Posterior cingulate gyrus (tissue), 11 donors: ENCODE data around the gene MACC1.

Source experiments
- DNase-seq, 10 donors: peaks; one replicate each; pipeline versions ENCODE4 v3.0.0 to v3.0.0-alpha.2; 2020 to 2021; ENCODE audit warnings: mixed read lengths in 3 of 10
- intact Hi-C: fragments of 100-400 bp; cut with DNase I; formaldehyde crosslinking; loops from one replicate; pipeline ENCODE4 v1.15.1; 2023

Gene MACC1

GRCh38 chr7:20217193-20217948, at the start of gene MACC1:
Gene MACC1 (minus strand): TSS chr7:20217384. CDS start chr7:20161862, 55,522 bp downstream.
- intact Hi-C loops = no loop called here
- no peak for DNase-seq

- no peak for DNase-seq
- intact Hi-C loops = no loop called here
Observed at GRCh38 chr7:20264623-20265022, 47.4 kb upstream of the MACC1 start.

- DNase-seq = no peak
- intact Hi-C loops = no loop called here
Observed at GRCh38 chr7:20260223-20260622, 43.0 kb upstream of the MACC1 start.

DNA sequence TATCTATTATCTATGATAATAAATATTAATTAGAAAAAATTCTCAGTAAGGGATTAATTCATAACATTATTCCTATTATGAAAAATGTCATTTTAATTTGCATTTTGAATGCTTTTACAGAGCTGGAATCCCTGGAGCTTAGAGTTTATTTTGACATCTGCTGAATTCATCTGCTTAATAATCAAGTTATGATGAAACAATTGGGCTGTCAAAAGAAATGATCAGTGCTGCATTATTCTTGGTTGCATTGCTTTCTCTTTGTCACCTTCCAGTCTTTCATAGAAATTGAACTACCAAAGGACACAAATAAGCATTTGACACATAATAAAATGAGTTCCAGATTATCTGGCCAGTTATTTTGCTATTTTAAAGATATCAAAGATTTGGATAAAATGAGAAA, 40.0 kb upstream of the MACC1 start:
- intact Hi-C loops = no loop called here
- DNase-seq = no peak

- intact Hi-C loops = no loop called here
- DNase-seq = no peak
Observed at GRCh38 chr7:20249920-20250319, 32.7 kb upstream of the MACC1 start.

DNA sequence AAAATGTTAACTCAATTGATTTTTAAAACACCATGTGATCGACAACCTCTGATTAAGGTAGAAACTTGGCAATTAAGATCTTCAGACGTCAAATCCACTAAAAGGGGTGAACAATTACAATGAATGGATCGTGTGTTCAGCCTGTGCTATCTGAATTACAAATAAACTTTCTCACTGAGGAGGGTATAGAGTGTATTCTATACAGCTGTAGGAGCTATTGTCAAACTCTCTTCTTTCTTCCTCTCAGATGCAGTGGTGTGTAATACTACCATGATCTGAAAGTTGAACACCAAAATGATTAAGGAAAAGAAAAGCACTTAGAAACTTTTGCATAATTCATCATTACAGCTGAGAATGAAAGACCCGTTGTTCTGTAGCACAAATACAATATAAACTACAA, 32.2 kb upstream of the MACC1 start:
- intact Hi-C loops = no loop called here
- DNase-seq = no peak

DNA sequence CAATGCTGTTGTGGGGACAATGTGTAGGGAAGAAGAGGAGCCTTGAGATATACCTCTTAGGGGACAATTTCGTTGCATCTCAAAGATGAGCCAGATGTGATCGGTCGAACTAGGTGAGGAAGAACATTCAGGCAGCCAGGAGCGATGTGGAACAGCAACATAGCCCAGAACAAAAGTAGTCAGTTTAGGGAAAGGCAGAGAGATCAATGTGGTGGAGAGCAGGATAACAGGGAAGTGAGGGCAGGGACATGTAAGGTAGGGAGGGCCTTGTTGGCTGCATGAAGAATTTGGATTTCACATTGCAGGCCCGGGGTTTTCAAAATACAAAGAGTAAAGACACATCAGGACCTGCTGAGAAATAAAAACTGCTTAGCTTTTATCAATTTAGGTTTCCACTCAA, 29.1 kb upstream of the MACC1 start:
- no peak for DNase-seq
- intact Hi-C loops = no loop called here

- intact Hi-C loops = no loop called here
- DNase-seq = no peak
Observed at GRCh38 chr7:20244334-20245120, 27.3 kb upstream of the MACC1 start.

DNA sequence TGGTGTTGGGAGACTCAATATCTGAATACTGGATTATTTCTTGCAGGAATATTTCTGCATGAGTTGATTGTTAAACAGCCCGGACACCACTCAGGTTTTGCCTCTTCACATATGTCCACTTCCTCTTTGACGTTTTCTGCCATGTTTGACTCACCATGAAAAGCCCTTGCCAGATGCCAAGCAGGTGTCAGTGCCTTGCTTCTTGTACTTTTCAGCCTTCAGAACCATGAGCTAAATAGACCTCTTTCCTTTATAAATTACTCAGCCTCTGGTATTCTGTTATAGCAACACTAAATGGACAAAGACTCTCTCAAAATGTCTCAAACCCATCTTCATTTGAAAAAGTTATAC, 24.7 kb upstream of the MACC1 start:
- no peak for DNase-seq
- intact Hi-C loops = no loop called here

- intact Hi-C loops = no loop called here
- no peak for DNase-seq
Observed at GRCh38 chr7:20241194-20241910, 24.2 kb upstream of the MACC1 start.

DNA sequence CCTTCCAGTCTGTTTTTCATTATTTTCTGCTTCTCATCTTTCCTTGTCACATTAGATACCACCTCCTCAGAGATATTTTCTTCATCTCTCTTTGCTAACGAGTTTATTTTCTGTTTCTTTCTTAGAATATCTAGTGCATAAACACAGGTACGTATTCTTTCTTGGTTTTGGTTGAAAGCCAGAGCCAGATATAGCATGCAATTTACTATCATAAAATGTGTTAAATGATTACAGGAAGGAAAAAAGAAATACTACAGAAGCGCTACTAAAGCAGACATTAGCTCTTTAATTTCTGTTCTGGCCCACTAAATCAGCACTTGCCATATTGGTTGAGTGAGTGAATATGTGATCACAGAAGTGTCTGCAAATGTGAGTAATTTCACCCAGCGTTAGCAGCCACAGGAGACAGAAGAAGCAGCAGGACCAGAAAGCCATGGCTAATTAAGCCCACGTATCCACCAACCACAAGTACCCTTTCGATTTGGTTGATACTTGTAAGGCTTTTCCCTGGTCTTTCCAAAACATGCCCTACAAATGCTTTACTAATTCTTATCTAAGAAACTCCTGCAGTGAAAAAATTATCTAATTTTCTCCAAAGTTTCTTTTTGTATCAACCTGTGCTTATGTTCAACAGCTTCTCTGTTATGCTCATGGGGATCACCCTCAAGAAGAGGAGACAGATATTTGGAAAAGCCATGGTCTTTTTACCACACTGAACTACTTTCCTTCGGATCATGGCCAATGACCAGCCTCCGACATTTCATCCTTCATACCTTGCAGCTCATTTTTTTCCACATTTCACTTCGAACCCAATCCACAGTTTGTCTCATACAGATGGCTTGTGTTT, 23.1 kb upstream of the MACC1 start:
- intact Hi-C loops = no loop called here
- DNase-seq = no peak

- DNase-seq = no peak
- intact Hi-C loops = no loop called here
Observed at GRCh38 chr7:20238754-20239324, 21.7 kb upstream of the MACC1 start.

DNA sequence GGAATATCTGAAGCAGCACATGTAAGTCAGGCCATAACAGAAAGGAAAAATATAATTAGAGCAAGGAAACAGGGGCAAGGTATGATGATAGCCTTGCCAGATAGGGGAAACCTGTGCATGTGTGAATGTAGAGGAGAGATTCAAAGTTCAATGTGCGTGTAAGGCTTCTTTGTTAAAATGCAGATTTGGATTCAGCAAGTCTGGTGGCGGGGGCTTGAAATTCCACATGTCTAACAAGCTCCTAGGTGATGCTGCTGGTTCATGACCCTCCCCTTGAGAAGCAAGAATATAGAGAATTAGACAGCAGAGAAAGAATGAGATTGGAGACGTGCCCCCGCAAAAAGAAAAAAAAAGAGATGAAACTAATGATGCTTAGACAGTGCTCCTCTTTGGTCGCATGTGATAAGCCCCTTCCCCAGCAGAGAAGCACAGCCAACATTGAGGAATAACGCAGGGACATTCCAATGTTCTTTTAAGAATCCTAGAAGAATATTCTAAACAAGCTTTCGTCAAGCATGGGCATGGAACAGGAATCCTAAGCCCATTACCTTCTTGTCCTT, 21.1 kb upstream of the MACC1 start:
- DNase-seq = no peak
- intact Hi-C loops = no loop called here

GRCh38 chr7:20237464-20238193, 20.4 kb upstream of the MACC1 start:
- intact Hi-C loops = no loop called here
- DNase-seq = no peak

- DNase-seq = no peak
- intact Hi-C loops = no loop called here
Observed at GRCh38 chr7:20236790-20237189, 19.6 kb upstream of the MACC1 start.

DNA sequence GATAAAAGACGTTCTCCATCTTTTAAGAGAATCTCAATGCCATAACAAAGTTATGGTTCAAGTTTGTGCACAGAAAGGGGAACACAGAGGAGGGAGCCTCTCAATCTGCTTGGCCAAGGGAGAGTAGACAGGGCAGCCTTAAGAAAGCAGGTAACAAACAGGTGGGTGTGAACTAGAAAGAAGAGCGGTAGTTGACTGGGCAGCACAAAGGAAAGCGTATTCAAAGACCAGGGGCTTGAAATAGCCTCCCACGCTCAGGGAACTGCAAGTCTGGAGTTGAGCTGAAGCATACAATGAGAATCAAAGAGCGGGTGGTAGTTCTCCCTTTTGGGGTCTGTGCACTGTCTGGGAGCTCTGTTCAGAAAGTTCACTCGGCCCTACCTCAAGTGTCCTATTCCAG, 18.9 kb upstream of the MACC1 start:
- intact Hi-C loops = no loop called here
- no peak for DNase-seq

- intact Hi-C loops = no loop called here
- DNase-seq = no peak
Observed at GRCh38 chr7:20235288-20235687, 18.1 kb upstream of the MACC1 start.

GRCh38 chr7:20233362-20233761, 16.2 kb upstream of the MACC1 start:
- intact Hi-C loops = no loop called here
- DNase-seq = no peak

- no peak for DNase-seq
- intact Hi-C loops = no loop called here
Observed at GRCh38 chr7:20232848-20233247, 15.7 kb upstream of the MACC1 start.
